Measurements from ENCODE around the gene SCML1. TPM values are rescaled to one million over a fixed set of nuclear protein-coding genes. Genes with fewer than 3 reads are reported as not detected.

The SCML1 gene
- total and polyA plus RNA-seq, 2 of the 8 experiments (the other 6 are each of a cell fraction or from before 2014, with no cell fraction given): 2.2 to 2.5 TPM

DNA sequence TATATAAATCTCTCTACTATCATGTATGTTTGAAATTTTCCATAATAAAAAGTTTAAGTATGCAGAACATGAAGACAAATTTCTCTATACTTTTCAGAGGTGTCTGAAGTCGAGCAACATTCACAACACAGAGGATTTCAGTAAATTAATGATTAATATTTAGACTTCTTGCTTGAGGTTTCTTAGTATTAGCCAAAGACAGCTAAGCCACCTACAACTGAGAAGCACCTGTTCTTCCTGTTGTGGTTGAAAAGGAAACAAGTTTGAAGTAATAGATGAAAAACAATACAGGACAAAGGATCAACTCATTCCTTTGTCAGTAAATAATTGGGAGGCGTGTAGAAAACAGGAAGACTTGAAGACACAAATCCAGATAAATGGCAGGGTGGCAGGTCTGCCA lies 21.1 kb downstream of the SCML1 start (continued):
- TF ChIP-seq SP2 (IDR thresholded peaks at IDR 0.05; ENCODE audit: low read length): no peak
- no peak for TF ChIP-seq GABPA (IDR thresholded peaks at IDR 0.05; ENCODE audit: borderline replicate concordance, insufficient read depth, low read length)
- no peak for TF ChIP-seq ATF2 (IDR thresholded peaks at IDR 0.05; ENCODE audit: low read length)
- no peak for TF ChIP-seq NRF1 (IDR thresholded peaks at IDR 0.05; ENCODE audit: low read depth, low read length)
